ENCODE data around the gene RAB11FIP3.

RAB11FIP3 gene

DNA sequence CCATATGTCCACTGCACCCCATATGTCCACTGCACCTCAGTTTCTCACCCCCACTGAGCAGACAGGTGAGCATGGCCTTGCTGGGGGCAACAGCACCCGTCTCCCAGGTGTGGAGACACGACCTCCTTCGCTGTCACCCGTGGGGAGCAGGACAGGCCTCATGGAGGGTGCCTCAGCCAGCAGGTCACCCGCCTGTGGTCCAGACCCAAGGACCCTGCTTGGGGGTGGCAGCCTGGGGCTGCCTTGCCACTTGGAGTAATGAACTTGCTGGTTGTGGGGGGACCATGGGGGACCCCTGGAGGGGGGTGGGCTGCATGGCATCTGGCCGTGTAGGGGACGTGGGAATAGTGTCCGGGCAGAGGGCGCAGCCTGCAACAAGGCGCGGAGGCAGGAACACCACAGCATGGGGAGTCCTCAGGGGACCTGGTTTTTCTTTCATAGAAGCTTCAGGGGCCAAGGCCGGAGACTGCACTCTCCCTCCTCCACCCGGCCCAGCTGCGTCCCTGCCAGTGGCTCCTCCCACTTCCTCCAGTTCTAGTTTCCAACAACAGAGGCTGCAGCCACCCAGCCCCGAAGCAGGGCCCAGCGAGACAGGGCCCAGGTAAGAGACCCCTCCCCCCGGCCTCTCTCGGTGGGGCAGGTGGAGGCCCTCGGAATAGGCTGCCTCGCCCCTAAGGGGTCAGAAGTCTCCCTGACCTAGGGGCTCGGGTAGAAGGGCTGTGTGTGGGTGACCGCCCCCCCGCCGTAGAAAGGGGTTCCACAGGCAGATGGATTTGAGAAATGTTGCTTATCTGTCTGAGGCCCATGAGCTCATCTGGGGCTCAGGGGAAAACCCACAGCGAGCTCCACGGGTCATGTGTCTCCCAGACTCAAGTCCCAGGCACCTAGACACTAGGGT, 141.3 kb downstream of the RAB11FIP3 start, which contains the start of gene NHLRC4:
TSS of gene NHLRC4 (plus strand) at position 531 of the 898 bp plus-strand sequence. CDS start 1,043 bp downstream, outside the sequence.
- H3K4me3 ChIP-seq: peak within 1 kb of the TSS; percentile 54

GRCh38 chr16:567373-568256, 142.2 kb downstream of the RAB11FIP3 start:
- TF ChIP-seq, protein P1, sequence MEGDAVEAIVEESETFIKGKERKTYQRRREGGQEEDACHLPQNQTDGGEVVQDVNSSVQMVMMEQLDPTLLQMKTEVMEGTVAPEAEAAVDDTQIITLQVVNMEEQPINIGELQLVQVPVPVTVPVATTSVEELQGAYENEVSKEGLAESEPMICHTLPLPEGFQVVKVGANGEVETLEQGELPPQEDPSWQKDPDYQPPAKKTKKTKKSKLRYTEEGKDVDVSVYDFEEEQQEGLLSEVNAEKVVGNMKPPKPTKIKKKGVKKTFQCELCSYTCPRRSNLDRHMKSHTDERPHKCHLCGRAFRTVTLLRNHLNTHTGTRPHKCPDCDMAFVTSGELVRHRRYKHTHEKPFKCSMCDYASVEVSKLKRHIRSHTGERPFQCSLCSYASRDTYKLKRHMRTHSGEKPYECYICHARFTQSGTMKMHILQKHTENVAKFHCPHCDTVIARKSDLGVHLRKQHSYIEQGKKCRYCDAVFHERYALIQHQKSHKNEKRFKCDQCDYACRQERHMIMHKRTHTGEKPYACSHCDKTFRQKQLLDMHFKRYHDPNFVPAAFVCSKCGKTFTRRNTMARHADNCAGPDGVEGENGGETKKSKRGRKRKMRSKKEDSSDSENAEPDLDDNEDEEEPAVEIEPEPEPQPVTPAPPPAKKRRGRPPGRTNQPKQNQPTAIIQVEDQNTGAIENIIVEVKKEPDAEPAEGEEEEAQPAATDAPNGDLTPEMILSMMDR (IDR thresholded peaks at IDR 0.05): no peak
- peak overlapping the region in 1 of 2 donors; percentile 48 for H3K27ac ChIP-seq
- no peak for DNase-seq (ENCODE audit: low spot score)
- peak overlapping the region; percentile 54 for H3K4me3 ChIP-seq

More for the DNA sequence above, 141.3 kb downstream of the RAB11FIP3 start, which contains the start of gene NHLRC4:
- TF ChIP-seq, protein P1 (IDR thresholded peaks at IDR 0.05): no peak
- peak within 1 kb of the TSS in 1 of 2 donors; percentile 48 for H3K27ac ChIP-seq
- DNase-seq (ENCODE audit: low spot score): no peak

DNA sequence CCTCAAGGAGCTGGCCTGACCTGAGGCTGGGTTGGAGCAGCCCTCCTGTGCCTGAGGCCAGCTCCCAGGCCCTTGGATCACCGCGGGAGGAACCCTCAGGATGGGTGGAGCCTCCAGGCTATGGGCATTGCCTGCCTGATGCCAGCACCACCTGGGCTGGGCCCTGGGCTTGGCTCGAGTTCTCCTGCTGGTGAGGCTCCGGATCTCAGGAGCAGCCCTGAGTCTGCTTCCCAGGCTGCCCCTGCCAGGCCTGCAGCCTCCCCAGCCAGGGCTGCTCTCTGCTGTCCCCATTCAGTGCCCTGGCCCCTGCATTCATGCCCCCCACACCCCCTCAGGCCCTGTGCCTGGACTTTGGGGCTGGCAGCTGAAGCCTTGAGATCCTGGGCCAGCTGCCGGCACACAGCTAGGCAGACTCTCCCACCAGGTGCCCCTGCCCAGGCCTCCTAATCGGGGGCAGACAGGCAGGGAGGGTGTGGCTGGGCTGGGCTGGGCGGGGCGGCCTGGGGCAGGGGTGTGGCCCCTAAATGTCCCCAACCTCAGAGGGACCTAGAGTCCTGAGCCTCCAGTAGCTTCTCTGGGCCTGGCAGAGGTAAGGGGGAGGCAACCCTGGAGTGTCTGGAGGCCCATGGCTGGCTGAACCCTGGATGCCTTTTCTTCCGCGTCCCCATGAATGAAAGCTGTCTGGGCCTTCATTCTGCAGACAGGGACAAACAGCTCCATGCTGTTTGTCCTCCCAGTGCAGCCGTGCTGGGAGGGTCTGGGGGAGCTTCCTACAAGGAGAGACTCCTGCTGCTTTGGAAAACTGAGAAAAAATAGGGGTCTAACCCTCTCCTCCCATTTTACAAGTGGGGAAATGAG, 143.2 kb downstream of the RAB11FIP3 start:
- DNase-seq (ENCODE audit: low spot score): no peak
- peak overlapping the region; percentile 77 to 83 for H3K27ac ChIP-seq
- H3K4me3 ChIP-seq: peak overlapping the region; percentile 82
- TF ChIP-seq, protein P1 (IDR thresholded peaks at IDR 0.05): no peak

GRCh38 chr16:569445-570254, 144.2 kb downstream of the RAB11FIP3 start, which contains the start of gene PIGQ:
PIGQ (plus strand) TSS chr16:569968; CDS start chr16:574075, 4,107 bp downstream.
- DNase-seq (ENCODE audit: low spot score): peak; percentile 83
- Histone ChIP-seq H3K4me3 (peak within 1 kb of the TSS; percentile 82), H3K27ac (peak within 1 kb of the TSS; percentile 77 to 83)
- TF ChIP-seq, protein P1 (IDR thresholded peaks at IDR 0.05): no peak

All from coronary artery (tissue), 2 donors.